C1 segment of cervical spinal cord (tissue), 14 donors: ENCODE measurements around the gene MCC.

Source experiments
- DNase-seq, 14 donors: peaks; one replicate each; lab custom pipeline; 2025; lab: John Stamatoyannopoulos, UW

Gene MCC

DNA sequence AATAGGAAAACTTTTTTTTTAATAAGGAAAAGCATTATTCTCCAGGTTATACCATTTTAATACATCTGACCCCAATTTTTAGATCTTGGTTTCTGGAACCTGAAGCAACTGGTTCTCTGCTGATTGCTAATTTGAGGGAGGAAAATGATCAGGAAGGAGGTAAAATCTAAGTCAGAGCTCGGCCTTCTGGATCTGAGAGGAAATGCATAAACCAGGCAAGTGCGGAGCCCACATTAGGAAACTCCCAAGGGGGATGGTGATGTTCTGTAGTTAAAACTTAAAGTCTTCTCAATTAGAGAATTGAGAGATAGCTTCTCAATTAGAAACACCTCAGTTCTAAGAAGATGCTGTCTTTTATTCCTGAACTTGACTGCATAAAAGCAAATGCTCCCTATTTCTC is 167.0 kb downstream of the MCC start:
- no peak for DNase-seq

DNA sequence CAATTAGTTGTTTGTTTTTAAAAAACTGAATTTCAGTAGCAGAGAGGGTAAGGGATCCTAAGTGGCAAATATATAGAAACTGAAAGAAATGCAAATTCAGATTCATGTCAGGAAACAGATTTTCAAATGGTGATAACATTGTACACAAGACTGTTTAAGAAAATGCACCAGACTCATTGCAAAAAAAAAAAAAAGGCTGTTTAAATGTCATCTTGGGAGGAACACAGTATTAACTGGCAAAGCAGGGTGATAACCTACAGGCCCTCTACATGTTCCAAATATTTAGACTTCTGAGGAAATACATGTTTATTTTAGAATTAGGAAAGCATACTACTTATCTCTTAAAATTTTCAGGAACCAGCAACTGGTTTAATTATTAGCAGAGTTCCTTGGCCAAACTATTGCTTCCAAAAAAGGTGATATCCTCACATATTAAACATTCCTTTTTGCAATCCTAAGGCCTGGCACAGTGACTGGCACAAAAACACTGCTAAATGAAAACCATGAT is 167.9 kb downstream of the MCC start:
- no peak for DNase-seq

DNA sequence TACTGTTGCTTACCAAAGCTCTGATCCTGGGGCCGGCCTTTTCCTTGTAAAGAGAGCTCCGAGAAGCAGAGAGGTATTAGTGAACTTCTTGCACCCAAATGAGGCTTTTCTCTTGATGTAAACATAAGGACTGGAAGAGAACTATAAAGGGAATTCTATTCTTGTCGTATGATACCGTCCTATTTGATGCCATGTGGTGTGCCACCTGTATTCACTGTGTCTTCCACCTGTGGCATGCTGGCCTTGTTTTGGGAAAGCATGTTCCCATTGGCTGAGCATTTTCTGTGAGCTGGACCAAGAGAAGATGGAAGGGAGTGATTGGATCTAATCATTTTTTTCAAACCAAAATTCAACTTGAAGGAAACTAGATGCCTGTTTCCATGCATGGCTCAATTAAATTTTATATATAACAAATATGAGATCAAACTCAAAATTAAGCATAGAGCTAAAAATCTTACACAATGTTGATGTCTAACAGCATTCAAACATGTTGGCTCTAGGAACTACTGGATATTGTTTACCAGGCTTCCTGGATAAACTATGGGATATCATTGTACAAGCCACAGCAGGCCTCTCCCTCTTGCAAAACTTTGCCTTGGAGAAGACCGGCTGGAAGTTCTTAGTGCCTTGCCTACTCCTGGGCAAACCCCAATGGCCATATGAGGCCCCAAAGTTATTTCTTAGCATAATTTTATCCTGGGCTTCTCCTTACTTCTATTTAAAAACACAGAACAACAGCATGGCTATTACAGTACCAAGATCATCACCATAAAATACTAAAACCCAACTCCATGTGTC is 168.8 kb downstream of the MCC start:
- DNase-seq = no peak

DNA sequence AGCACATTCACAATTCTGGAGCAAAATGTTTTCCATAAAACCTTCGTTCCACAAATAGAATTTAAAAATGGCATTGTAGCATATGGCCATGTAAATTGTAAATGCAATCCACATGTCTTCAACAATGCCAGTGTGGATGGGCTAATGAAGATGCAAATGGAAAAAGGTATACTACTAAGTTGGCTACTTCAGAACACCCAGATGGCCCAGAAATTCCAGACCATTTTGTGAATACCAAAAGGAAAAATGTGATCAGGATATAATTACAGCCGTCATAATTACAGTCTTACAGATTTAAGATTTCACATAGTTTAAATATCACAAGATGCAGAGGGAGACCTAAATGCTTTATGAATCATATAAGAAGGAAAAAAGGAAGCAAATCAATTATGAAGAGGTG is 170.6 kb downstream of the MCC start:
- no peak for DNase-seq

DNA sequence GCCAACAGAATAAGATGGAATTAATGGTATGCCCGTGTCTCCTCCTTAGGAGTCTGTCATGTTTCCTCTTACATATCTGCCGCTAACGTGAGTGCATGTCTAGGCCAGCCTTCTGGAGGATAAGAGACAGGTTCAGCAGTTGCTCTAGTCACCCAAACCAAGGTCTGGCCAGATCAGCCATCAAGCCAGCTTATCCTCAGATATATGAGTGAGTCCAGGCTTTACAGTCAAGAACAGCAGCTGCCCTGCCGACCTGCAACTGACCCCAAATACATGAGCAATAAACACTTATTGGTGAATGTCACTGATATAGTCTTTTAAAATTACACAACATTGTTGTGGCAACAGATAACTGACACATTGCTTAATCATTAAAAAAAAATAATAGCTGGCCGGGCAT is 177.0 kb downstream of the MCC start:
- DNase-seq = no peak

DNA sequence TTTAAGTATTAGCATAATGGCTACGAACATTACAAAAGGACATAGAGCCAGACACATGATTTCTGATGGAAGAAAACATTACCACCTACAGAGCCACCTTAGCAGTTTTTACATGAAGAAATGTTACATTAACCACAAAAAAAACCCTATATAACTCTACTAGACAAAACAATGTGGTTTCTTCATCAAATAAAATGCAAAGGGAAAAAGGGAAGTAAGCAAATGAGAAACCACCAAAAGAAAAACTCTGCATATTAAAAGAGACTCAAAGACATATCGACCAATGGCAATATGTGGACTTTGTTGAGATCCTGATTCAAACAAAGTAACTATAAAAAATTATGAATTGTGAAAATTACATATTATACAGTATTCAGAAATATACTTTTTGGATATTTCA is 186.1 kb downstream of the MCC start:
- no peak for DNase-seq

DNA sequence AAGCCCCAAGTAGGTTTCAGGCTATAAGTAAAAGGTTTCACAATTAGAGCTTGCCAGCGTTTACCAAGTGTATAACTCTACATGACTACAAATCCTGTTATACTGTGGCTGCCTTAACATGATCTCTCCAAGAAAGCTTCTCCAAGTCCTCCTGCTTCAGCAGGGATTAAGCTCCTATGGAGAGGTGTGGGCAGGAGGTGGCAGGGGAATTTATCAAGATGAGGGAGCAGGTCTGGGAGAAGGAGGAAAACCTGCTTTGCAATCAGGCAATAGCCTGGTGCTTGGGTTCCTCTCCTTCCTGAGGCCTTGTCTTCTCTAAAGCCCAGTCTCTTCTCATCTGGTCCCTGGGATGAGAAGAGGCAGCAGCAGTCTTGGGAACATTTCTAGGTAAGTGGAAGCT is 188.7 kb downstream of the MCC start:
- no peak for DNase-seq

DNA sequence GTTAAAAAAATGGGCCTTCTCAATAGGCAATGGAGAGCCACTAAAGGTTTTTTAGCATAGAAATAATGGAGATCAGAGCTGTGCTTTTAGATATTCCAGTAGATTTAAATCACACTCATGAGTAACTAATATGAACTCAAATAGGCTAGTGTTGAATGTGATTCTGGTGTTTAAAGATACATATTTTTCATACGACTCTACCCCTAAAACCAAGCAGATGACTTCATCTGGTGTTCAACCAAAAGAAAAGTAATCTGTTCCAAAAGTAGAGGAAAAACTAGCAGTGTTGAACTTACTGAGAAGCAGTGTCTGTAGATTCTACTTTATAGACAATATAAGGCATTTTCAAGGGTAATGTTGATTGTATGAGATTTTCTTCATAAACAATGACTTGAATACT is 191.6 kb downstream of the MCC start:
- no peak for DNase-seq

DNA sequence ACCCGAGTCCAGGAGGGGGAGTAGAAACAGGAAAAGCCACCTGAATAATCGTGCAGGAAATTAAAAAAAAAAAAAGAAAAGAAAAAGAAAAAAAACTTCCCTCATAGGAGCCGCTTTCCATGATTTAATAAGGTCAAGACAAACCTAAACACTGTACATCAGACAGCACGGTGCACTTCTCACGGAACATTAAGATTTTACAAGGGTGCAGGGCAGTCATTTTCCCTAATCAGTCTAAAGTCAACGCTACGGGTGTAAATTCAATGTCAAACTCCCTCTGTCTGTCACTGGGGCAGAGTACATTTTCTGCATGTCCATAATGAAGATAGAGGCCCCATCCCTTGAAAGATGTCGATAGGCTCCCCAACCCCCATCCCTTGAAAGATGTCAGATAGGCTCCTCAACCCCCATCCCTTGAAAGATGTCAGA is 193.1 kb downstream of the MCC start:
- no peak for DNase-seq

DNA sequence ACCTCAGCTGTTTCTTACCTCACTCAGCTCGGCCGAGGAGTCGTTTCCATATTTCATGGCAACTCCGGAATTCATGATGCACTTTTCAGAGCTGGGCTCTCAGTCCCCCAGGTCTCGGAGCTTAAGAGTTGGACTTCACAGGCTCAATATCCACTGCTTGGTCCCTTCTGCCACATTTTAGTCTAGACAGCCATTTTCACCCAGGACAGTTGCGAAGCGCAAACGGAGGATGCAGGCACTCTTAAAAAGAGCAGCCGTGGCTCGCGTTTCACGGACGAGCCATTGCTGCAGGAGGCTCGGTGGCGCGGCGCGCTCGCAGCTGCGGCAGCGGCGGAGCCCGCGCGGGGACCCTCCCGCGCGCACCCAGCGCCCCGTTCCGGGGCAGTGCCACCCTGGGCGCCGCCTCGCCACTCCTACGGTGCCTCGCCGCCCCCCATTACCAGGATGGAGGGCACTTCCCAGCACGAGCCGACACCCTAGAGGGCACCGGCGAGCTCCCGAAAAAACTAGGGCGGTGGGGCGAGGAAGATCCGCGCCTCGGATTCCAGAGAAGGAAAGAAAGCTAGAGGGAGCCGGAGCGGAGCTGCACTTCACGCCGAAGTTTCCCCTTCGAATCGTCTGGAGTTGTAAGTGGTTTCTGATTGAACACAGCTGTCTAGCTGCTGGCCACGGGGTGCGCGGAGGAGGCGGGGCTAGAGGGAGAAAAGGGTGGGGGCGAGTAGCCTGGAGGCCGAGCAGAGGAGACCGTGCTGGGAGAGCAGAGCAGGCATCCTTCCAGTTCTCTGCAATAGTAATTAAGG is 193.7 kb downstream of the MCC start:
- peak; percentile 4 to 84 (median 68) for DNase-seq

DNA sequence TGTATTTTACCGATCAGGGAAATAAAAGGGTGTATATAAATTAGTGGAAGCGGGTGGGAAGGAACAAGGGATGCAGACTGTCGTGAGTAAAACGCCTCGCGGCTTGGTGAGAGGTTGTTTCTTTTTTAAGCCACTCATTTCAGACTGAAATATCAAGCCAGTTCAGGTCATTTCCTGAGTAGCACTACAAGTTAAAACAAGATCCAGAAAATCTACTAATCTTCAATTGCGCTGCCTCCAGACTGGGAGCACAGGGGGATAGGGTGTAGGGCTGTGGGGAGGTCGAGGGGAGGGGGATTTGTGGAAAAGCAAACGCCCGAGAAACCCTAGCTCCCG is 194.3 kb downstream of the MCC start:
- DNase-seq = no peak

DNA sequence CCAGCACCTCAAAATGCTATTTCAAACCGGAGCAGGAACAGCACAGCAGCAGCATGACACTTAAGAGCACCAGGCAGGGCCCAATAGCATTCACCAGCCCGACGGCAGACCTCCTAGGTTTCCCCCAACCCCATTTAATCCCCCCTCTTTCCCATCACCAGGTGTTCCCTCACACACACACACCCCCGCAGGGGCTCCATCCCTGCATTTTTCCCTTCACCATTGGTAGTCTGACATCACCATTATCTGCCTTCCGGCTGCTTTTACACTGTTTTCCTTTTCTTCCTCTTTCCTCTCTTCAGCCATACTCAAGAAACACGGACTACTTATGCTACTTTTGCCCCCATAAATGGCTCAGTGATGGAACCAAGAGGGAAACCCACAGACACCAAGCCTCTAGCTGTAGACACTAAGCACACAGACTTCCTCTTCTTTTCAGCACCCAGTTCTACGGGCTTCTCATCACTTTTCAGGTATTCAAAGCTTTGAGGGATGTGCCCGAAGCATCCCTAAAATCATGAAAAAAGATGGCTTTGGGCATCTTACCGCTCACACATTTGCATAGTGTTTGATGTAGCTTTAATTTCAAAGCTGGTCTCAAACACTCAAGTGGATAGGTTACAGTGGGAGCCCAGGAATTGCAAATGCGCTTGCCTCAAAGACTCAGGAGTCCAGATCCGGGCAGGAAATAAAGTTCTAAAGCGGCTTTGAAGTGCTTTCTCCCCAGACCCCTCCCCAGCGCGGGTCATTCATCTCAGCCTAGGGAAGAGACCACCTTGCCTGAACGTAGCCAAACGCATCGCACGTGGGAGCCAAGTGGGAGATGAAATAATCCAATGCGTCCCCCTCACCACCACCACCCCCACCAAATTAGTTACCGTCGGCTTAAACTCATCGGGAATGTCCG is 194.9 kb downstream of the MCC start:
- DNase-seq = peak in 2 of 14 donors; percentile 36 to 53

DNA sequence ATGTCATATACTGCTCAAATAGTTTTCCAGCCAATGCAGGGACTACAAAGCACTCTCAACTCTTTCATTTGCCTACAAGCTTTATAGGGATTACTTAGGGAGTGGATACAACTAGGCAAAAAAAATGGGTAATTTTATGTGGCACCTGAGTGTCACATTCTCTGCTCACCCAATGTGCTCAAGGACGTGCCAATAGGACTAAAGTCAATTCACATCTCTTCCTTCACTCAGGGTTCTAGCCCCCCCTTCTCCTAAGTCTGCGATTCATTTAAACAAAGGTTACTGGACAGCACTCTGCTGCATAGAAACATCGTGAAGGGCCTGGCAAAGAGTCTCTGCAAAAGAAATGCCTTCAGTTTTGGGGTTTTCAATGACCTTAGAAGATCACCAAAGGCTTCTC is 195.8 kb downstream of the MCC start:
- no peak for DNase-seq

DNA sequence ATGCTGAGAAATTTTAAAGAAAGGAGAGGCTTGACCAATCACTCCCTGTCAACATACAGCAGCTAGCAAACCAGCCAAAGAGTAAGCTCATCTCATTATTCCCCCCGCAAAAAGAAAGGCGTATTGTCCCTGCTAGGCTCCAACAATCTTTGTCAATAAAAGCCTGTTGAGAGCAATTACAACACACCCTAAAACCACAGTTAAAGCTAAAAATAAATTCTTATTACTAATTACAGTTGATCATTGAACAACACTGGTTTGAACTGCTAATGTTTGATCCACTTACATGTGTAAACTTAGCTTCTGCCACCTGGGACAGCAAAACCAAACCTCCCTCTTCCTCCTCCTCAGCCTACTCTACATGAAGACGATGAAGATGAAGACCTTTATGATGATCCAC is 204.7 kb downstream of the MCC start:
- DNase-seq = no peak

DNA sequence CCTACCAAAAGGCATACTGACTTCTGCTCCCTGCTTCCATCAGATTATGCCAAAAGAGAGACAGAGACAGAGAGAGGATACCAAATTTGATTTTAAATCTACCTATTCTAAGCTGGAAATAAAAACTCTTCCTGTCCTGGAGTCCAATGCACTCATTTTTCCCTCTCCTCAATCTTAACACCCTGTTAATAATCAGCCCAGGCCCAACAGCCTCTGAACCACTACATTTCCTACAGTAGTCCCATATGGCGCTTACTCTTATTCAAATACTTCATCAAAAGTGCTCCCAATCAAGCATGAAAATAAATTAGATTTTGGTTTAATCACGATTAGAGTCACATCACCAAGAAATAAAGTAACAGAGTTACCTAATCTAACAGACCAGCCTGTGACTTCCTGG is 205.8 kb downstream of the MCC start:
- no peak for DNase-seq

DNA sequence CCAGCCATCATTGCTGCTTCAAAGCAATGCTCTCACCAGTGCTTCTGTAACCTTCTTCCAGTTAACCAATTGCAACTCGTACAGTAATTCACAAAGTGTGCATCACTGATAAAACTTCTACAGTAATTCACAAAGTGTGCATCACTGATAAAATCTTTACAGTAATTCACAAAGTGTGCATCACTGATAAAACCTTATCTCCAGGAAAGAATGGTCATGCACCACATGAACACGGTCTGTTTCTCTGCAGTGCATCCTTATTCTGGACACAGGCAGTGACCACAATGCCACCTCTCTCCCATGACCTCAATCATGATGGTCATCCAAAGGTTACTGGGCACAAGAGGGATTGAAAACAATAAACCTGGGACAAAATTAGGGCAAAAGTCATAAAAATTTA is 207.1 kb downstream of the MCC start:
- no peak for DNase-seq

DNA sequence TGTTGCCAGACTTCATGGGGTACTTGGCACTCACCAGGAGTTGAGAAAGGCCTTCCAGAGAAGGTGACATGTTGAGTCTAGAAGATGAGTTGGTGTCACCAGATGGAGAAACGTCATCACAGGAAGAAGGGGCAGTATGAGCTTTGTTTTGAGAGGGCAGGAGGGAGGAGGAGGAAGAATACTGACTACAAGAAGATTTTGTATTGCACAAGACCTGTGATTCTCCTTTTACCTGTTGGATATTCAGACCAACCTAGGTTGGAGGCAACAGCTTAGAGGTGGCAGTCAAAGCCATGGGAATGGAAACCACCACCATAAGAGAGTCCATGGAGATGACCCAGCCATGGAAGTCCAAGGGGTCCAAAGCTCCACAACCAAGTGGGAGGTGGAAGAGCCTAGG is 207.7 kb downstream of the MCC start:
- no peak for DNase-seq

DNA sequence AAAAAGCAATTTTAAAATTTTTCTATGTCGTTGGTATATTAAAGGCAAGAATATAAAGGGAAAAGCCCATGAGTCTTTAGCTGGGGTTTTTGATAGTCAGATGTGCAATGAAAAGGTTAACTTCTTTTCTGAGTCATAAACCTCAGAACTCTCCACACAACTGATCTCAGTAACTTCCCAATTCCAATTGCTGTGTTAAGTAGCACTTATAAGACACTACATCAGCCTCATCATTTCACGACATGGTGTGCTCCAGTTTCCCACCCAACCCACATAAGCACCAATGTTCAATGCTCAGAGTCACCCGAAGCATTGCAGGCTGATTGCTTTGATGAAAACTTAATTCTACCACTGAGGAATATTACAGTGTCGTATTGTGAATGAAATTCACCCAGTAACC is 209.3 kb downstream of the MCC start:
- no peak for DNase-seq

DNA sequence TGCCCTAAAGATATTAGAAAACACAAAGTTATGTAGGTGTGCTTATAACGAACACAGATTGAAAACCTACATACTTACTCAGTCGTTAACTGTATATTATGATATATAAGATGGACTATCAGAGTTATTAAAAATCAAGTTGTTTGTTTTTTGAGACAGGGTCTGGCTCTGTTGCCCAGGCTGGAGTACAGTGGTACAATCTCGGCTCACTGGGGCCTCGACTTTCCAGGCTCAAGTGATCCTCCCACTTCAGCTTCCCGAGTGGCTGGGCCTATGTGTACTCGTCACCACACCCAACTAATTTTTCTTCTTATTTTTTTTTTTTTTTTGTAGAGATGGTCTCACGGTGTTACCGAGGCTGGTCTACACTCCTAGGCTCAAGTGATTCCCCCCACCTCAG is 211.8 kb downstream of the MCC start:
- no peak for DNase-seq

DNA sequence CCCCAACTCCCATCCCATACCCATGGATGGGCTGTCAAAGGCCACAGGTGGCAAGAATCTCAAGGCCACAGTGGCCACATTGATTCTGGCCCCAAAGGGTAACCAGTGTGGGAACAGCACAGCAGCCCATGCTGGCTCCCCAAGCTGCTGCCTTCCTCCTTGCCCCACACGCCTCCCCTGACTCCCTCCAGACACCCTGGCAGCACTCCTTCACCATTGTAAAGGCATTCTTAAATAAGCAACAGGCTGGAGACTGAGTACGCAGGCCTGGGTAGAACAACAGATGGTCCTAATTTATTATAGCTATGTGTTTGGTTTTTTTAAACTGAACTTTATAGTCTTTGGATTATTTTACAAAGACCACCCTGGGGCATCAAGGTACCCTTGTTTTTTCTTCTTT is 212.3 kb downstream of the MCC start:
- DNase-seq = no peak

DNA sequence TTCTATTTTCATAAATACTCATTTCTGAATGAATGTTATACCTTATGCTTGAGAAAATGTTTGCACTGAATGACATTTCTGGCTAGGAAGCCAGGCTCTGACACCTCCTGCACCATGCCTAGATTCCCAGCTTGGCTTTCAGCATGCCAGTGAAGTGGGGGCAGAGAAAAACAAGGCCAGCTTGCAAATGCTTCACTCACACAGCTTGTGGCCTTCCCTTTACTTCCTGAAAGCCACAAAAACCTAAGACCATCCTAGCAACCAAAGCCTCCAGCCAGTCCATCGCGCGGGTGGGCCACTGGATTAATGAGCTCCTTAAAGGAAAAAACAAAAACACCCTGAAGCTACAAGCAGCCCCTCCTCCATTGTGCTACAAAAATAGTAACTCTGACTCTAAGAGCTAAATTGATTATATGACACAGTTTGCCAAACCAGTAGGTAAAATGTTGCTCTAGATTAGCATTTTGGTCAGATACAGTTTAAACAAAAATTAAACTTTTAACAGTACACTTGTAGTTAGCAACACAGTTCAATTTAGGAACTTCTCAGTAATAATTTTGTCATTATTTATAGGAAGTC is 213.3 kb downstream of the MCC start:
- peak in 8 of 14 donors; percentile 12 to 59 (median 36) for DNase-seq

DNA sequence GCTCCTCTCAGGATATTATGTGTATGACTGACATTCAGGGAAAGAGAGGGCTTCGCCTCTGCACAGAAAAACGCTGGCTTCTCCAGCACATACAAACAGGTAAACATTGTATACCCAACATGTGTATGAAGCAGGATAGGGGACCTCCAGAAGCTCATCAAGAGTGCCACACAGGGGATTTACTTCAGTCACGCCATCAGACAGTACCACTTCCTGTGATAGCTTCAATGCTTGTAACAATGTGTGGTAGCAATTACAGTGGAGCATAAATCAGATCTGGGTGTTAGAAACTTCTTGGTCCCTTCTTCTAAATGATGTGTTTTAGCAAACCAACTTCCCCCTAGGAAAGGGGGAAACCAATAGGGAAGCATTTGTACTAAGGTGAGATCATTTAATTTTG is 214.3 kb downstream of the MCC start:
- no peak for DNase-seq
